ENCODE data around the gene TULP4.

DNA sequence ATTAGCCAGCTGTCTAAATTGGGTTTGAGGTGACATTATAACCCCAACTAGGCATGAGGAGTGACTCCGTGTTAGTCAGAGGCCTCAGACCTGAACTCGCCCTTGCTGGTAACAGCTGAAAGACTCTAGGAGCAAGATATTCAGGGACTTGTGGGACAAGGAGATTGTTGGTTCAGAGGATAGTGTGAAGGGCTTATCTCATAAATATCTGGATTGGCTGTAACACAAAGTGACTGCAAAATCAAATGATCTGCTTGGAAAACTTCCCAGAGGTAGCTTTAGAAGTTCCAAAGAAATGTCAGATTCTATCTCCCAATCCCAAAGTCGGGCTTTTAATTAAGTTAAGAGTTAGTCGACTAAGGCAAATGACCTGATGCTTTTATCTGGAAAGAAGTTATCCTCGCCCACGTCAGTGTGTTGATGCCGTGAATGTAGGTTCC is 72.4 kb downstream of the TULP4 start:
- no peak for TF ChIP-seq ZSCAN16 (tag by site-specific recombination; IDR thresholded peaks at IDR 0.05)
- no peak for TF ChIP-seq ZNF214 (tag by site-specific recombination; IDR thresholded peaks at IDR 0.05; ENCODE audit: borderline replicate concordance)
- TF ChIP-seq, protein P1, sequence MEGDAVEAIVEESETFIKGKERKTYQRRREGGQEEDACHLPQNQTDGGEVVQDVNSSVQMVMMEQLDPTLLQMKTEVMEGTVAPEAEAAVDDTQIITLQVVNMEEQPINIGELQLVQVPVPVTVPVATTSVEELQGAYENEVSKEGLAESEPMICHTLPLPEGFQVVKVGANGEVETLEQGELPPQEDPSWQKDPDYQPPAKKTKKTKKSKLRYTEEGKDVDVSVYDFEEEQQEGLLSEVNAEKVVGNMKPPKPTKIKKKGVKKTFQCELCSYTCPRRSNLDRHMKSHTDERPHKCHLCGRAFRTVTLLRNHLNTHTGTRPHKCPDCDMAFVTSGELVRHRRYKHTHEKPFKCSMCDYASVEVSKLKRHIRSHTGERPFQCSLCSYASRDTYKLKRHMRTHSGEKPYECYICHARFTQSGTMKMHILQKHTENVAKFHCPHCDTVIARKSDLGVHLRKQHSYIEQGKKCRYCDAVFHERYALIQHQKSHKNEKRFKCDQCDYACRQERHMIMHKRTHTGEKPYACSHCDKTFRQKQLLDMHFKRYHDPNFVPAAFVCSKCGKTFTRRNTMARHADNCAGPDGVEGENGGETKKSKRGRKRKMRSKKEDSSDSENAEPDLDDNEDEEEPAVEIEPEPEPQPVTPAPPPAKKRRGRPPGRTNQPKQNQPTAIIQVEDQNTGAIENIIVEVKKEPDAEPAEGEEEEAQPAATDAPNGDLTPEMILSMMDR (tag by site-specific recombination; IDR thresholded peaks at IDR 0.05): no peak
- TF ChIP-seq, protein P2, sequence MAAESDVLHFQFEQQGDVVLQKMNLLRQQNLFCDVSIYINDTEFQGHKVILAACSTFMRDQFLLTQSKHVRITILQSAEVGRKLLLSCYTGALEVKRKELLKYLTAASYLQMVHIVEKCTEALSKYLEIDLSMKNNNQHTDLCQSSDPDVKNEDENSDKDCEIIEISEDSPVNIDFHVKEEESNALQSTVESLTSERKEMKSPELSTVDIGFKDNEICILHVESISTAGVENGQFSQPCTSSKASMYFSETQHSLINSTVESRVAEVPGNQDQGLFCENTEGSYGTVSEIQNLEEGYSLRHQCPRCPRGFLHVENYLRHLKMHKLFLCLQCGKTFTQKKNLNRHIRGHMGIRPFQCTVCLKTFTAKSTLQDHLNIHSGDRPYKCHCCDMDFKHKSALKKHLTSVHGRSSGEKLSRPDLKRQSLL (tag by site-specific recombination; IDR thresholded peaks at IDR 0.05): no peak
- TF ChIP-seq RBAK (tag by site-specific recombination; IDR thresholded peaks at IDR 0.05): no peak
- no peak for TF ChIP-seq YY1 (tag by site-specific recombination; IDR thresholded peaks at IDR 0.05)
- no peak for TF ChIP-seq ZNF426 (tag by site-specific recombination; IDR thresholded peaks at IDR 0.05)

All from HEK293 (cell line).